Esophagus squamous epithelium (tissue), 5 donors: ENCODE data around the gene TSPAN31. TPM values are rescaled to one million over a fixed set of nuclear protein-coding genes. Genes with fewer than 3 reads are reported as not detected.

Source experiments
- DNase-seq: peaks from one replicate; lab custom pipeline; 2025; lab: John Stamatoyannopoulos, UW
- H3K27ac ChIP-seq, 4 donors: fragments of 200-600 bp; sonication (generic); one replicate each; pipeline ENCODE4 v1.5.1; 2016 to 2019; ENCODE audit warnings: mild to moderate bottlenecking in 1 of 4
- H3K27me3 ChIP-seq, 4 donors: fragments of 200-600 bp; sonication (generic); 1 replicate in 3 of 4; 2 replicates in 1 of 4; pipeline versions ENCODE4 v1.5.1 to v1.6.0; 2017 to 2021; ENCODE audit warnings: antibody characterized with exemption in 1 of 4
- H3K36me3 ChIP-seq, 3 donors: fragments of 200-600 bp; sonication (generic); one replicate each; pipeline ENCODE4 v1.5.1; 2016 to 2019
- H3K4me1 ChIP-seq, 3 donors: fragments of 200-600 bp; sonication (generic); one replicate each; pipeline ENCODE4 v1.5.1; 2017 to 2019
- H3K4me3 ChIP-seq, 4 donors: fragments of 200-600 bp; sonication (generic); 1 replicate in 3 of 4; 2 replicates in 1 of 4; pipeline ENCODE4 v1.5.1; 2016 to 2019; ENCODE audit warnings: mild to moderate bottlenecking in 2 of 4, moderate library complexity in 1 of 4
- H3K9me3 ChIP-seq, 3 donors: fragments of 200-600 bp; sonication (generic); one replicate each; pipeline ENCODE4 v1.5.1; 2016 to 2019
- CTCF ChIP-seq, 6 experiments: fragments of 450-650 bp in 4 of 6; fragments of 200-600 bp in 2 of 6; sonication (generic) in 2 of 6; IDR thresholded peaks; one replicate each; pipeline ENCODE4 v1.5.1; 2016 to 2019; ENCODE audit warnings: antibody characterized with exemption in 6 of 6, mild to moderate bottlenecking in 4 of 6, moderate library complexity in 4 of 6
- POLR2A ChIP-seq, 4 donors: fragments of 450-650 bp; IDR thresholded peaks; one replicate each; pipeline ENCODE4 v1.6.1; 2017; ENCODE audit warnings: antibody characterized with exemption in 4 of 4, mild to moderate bottlenecking in 4 of 4, moderate library complexity in 3 of 4
- WGBS, 2 donors: methylation state at CpG; one replicate each; pipeline ENCODE4 v1.1.5; 2018; 5-methylcytosine and 5-hydroxymethylcytosine counted together
- intact Hi-C: fragments of 100-400 bp; cut with DNase I; formaldehyde crosslinking; loops from one replicate; pipeline ENCODE4 v1.15.0; 2022
- total RNA-seq, 4 donors: library from RNA; depleted of rRNA; stranded (reverse); fragments of >200 nt; gene quantifications; one replicate each; pipeline ENCODE4 v1.1.0, GENCODE V29; 2016
- donor health status: DM: yes; HTN: yes; CAD: no.

Gene TSPAN31
- total RNA-seq, 4 donors from 2014 or later = 37.2 to 62.5 (median 40.2) TPM

DNA sequence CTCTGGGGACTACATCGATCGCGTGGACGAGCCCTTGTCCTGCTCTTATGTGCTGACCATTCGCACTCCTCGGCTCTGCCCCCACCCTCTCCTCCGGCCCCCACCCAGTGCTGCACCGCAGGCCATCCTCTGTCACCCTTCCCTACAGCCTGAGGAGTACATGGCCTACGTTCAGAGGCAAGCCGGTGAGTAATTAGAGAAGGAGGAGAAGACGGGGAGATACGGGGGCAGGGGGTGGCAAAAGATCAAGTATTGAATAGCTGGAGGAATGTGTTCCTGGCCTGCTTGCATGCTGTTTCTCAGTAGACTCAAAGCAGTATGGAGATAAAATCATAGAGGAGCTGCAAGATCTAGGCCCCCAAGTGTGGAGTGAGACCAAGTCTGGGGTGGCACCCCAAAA, 29.1 kb upstream of the TSPAN31 start:
- Histone ChIP-seq H3K27me3 (no peaks in the 10 kb centered on the region), H3K27ac (no peak overlapping the region), H3K36me3 (peaks cover 16 to 98% (median 49%) of the 10 kb centered on the region in 3 donors), H3K4me1 (no peaks in the 10 kb centered on the region), H3K9me3 (no peaks in the 10 kb centered on the region), H3K4me3 (no peak overlapping the region)
- intact Hi-C loops = no loop called here
- 90 to 96% methylated on average over 4 to 12 of the region's 12 CpGs for WGBS, 2 donors
- no peak for DNase-seq
- no peak for TF ChIP-seq CTCF (IDR thresholded peaks at IDR 0.05)
- no peak for TF ChIP-seq POLR2A (IDR thresholded peaks at IDR 0.05)

DNA sequence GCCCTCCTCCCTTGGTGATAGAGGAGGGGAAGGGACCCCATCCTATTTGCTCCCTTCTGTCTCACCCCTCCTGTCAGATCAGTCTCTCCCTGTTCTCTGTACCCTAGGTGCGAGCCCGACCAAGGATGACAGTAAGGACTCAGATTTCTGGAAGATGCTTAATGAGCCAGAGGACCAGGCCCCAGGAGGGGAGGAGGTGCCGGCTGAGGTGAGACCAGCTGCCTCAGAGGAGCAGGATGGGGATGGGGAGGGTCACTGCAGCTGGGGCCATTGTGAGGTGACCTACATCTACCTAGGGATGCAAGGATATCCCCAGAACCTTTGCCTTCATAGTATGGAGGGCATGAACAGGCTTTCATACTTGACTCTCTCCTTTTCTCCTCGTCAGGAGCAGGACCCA, 28.5 kb upstream of the TSPAN31 start:
- Histone ChIP-seq H3K36me3 (peaks cover 16 to 98% (median 53%) of the 10 kb centered on the region in 3 donors), H3K4me3 (no peak overlapping the region), H3K4me1 (no peaks in the 10 kb centered on the region), H3K27ac (no peak overlapping the region), H3K27me3 (no peaks in the 10 kb centered on the region), H3K9me3 (no peaks in the 10 kb centered on the region)
- TF ChIP-seq POLR2A (IDR thresholded peaks at IDR 0.05) = no peak
- intact Hi-C loops = no loop called here
- 100% methylated on average over 2 to 3 of the region's 4 CpGs for WGBS, 2 donors
- no peak for DNase-seq

- H3K4me1 ChIP-seq = no peaks in the 10 kb centered on the region
- WGBS, 2 donors = 88 to 100% methylated on average over 1 to 3 of the region's 5 CpGs
- intact Hi-C loops = no loop called here
- H3K9me3 ChIP-seq = no peaks in the 10 kb centered on the region
- TF ChIP-seq CTCF (IDR thresholded peaks at IDR 0.05) (no peak), POLR2A (IDR thresholded peaks at IDR 0.05) (no peak)
- peaks cover 16 to 99% (median 58%) of the 10 kb centered on the region in 3 donors for H3K36me3 ChIP-seq
- H3K27ac ChIP-seq = no peak overlapping the region
- no peak for DNase-seq
- H3K27me3 ChIP-seq = no peaks in the 10 kb centered on the region
- no peak overlapping the region for H3K4me3 ChIP-seq
Measured at GRCh38 chr12:57717131-57717530, 27.7 kb upstream of the TSPAN31 start.

GRCh38 chr12:57717846-57718640, 26.8 kb upstream of the TSPAN31 start:
- TF ChIP-seq CTCF (IDR thresholded peaks at IDR 0.05) (no peak), POLR2A (IDR thresholded peaks at IDR 0.05) (no peak)

DNA sequence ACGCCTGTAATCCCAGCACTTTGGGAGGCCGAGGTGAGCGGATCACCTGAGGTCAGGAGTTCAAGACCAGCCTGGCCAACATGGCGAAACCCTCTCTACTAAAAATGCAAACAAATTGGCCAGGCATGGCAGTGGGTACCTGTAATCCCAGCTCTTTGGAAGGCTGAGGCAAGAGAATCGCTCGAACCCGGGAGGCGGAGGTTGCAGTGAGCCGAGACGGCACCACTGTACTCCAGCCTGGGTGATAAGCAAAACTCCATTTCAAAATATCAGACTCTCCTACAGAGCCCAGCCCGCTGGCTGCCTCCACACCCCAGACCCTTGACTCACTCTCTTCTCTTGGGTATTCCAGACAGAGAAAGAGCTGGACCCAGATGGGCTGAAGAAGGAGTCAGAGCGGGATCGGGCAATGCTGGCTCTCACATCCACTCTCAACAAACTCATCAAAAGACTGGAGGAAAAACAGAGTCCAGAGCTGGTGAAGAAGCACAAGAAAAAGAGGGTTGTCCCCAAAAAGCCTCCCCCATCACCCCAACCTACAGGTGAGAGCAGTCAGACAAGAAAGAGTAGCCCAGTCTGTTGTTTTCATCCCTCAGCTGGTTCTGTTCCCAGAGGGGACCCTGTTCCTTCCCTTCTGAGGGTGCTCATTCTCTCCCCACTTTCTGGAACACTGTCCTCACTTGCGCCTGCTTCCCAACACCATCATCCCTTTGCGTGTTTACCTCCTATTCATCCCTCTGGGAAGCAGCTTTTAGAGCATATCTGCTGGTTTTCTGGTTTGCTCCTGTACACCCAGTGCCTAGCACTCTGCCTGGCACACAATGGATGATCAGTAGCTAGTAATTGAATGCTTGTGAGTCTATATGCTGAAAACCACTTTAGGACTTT, 26.0 kb upstream of the TSPAN31 start:
- TF ChIP-seq CTCF (IDR thresholded peaks at IDR 0.05) (no peak), POLR2A (IDR thresholded peaks at IDR 0.05) (no peak)
- H3K4me1 ChIP-seq = no peaks in the 10 kb centered on the region
- no peak overlapping the region for H3K27ac ChIP-seq
- no peak overlapping the region for H3K4me3 ChIP-seq
- no peak for DNase-seq
- intact Hi-C loops = no loop called here
- H3K9me3 ChIP-seq = no peaks in the 10 kb centered on the region
- peaks cover 16 to 85% (median 58%) of the 10 kb centered on the region in 3 donors for H3K36me3 ChIP-seq
- WGBS, 2 donors = 95 to 100% methylated on average over 8 of the region's 15 CpGs
- no peaks in the 10 kb centered on the region for H3K27me3 ChIP-seq

More at GRCh38 chr12:57717846-57718640, 26.8 kb upstream of the TSPAN31 start:
- peaks cover 16 to 94% (median 58%) of the 10 kb centered on the region in 3 donors for H3K36me3 ChIP-seq
- intact Hi-C loops = no loop called here
- H3K27ac ChIP-seq = no peak overlapping the region
- no peaks in the 10 kb centered on the region for H3K27me3 ChIP-seq
- DNase-seq = no peak
- 93 to 94% methylated on average over 20 to 21 of the region's 22 CpGs for WGBS, 2 donors
- H3K4me1 ChIP-seq = no peaks in the 10 kb centered on the region
- H3K9me3 ChIP-seq = no peaks in the 10 kb centered on the region
- H3K4me3 ChIP-seq = no peak overlapping the region
